Esophagus squamous epithelium (tissue), 4 donors: Measurements from ENCODE around the gene TMEM184A.

Experiments
- POLR2A ChIP-seq, 4 donors: fragments of 450-650 bp; IDR thresholded peaks; one replicate each; pipeline ENCODE4 v1.6.1; 2017; ENCODE audit warnings: antibody characterized with exemption in 4 of 4, mild to moderate bottlenecking in 4 of 4, moderate library complexity in 3 of 4
- TF ChIP-seq, protein P1 (sequence below), 6 experiments: fragments of 450-650 bp in 4 of 6; fragments of 200-600 bp in 2 of 6; sonication (generic) in 2 of 6; IDR thresholded peaks; one replicate each; pipeline ENCODE4 v1.5.1; 2016 to 2019; ENCODE audit warnings: antibody characterized with exemption in 6 of 6, mild to moderate bottlenecking in 4 of 6, moderate library complexity in 4 of 6

DNA sequence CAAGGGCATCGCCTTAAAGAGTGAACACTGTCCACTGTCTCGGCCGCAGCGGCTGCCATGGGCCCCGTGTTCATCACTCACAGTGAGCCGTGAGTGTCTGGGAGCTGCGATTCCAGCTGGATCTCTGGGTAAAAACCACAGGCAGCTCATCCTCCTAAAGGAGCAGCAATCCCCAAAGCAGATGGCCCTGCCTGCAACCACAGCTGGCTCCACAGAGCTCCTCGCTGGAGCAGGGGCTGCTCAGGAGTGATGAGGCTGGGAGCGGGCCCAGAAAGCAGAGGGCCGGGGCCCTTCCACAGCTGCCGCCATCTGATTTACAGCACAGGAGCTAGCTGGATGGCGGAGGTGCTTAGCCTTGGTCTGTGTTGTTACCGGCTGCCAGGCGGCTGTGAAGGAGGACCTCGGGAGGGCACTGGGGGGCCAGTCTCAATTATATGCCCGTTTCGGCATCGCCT is 6.6 kb upstream of the TMEM184A start:
- TF ChIP-seq, protein P1, sequence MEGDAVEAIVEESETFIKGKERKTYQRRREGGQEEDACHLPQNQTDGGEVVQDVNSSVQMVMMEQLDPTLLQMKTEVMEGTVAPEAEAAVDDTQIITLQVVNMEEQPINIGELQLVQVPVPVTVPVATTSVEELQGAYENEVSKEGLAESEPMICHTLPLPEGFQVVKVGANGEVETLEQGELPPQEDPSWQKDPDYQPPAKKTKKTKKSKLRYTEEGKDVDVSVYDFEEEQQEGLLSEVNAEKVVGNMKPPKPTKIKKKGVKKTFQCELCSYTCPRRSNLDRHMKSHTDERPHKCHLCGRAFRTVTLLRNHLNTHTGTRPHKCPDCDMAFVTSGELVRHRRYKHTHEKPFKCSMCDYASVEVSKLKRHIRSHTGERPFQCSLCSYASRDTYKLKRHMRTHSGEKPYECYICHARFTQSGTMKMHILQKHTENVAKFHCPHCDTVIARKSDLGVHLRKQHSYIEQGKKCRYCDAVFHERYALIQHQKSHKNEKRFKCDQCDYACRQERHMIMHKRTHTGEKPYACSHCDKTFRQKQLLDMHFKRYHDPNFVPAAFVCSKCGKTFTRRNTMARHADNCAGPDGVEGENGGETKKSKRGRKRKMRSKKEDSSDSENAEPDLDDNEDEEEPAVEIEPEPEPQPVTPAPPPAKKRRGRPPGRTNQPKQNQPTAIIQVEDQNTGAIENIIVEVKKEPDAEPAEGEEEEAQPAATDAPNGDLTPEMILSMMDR (IDR thresholded peaks at IDR 0.05): no peak
- no peak for TF ChIP-seq POLR2A (IDR thresholded peaks at IDR 0.05)
